NCI-H2171 treated with DMSO at 0.1 percent for 48 hours (cell line): ENCODE results near the gene KRTAP10-11.
"Not testable (repeated sequence)": the region's sequence is repeated elsewhere in the genome, so short reads cannot be mapped to it uniquely, and the experiment has no call there.

ENCODE experiments used
- DNase-seq: peaks from one replicate; lab custom pipeline; 2025; lab: John Stamatoyannopoulos, UW

KRTAP10-11 gene

DNA sequence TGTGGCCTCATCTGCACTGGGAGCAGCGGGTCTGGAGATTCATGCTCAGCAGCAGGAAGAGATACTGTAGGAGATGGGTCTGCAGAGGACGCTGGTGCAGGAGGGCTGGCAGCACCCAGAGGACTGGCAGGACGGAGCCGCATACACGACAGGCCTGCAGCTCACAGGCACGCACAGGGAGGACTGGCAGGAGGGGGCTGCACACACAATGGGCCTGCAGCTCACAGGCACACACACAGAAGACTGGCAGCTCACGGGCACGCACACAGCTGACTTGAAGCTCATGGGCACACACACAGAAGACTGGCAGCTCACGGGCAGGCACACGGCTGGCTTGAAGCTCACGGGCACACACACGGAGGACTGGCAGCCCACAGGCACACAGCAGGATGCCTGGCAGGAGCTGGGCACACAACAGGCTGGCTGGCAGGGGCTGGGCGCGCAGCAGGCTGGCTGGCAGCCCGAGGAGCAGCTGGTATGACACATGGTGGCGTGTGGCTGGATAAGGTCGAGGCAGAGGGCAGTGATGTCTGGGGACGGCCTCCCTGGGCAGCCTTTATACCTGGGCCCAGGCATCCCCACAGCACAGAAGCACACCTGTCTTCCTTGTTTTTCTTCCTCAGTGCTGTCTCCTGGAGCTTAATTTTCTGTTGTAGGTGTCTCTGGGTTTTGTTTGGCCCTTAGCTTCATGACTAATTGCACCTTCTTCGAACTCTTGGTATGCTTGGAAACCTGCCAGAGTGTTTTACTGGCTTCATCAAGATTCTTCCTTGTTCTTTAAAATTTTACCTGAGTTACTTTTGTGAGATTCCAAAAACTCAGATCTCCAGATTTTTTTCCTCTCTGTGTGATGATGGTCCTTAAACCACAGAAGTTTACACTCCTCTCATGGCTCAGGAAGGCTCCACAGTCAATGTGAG, 20.4 kb downstream of the KRTAP10-11 start, which contains the start of gene KRTAP12-2:
TSS of gene KRTAP12-2 (minus strand) at position 527 of the 920 bp plus-strand sequence. CDS start at position 486, 41 bp downstream.
- peak; percentile 48 for DNase-seq

DNA sequence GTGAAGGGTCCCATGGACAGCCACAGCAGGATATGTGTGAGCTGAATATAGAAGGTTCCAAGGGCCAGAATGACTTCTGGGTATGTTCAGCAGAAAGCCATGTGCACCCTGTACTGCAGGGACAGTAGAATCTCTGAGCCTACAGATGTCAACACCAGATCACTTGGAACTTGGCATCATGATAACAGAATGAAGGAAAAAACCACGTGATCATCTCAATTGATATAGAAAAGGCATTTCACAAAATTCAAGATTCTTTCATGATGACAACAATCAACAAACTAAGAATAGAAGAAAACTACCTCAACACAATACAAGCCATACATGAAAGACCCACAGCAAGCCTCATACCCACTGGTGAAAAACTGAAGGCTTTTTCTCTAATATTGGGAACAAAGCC, 21.4 kb downstream of the KRTAP10-11 start:
- no peak for DNase-seq

- DNase-seq, result no peak
These were observed 24.6 kb downstream of the KRTAP10-11 start for GRCh38 chr21:44670642-44671432.

DNA sequence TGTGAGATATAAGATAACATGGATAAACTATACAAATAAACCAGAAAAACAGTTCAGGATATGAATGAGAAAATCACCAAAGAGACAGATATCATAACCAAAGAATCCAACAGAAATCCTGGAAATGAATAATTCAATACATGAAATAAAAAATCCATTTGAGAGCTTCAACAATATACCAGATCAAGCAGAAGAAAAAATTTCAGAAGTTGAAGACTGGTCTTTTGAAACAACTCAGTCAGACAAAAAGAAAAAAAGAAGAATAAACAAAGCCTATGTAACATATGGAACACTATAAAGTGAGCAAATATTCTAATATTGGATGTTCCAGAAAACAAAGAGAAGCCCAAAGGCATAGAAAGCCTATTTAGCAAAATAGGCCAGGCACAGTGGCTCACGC, 25.7 kb downstream of the KRTAP10-11 start:
- no peak for DNase-seq

DNA sequence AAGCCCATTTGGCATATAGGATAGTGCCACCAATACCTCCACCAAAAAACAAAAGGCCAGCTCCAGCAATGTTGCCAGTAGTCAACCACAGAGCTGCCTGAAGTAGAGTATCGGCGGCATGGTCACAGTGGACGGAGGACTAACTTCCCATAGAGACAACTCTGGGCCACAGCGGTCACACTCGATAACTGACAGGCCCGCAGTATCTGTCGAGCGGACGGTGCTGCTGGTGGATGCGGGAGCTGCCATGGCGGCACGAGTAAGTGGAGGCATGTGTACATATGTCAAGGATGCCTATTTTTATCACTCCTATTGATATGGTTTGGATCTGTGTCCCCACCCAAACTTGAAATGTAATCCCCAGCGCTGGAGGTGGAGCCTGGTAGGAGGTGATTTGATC, 31.7 kb downstream of the KRTAP10-11 start:
- no peak for DNase-seq

DNA sequence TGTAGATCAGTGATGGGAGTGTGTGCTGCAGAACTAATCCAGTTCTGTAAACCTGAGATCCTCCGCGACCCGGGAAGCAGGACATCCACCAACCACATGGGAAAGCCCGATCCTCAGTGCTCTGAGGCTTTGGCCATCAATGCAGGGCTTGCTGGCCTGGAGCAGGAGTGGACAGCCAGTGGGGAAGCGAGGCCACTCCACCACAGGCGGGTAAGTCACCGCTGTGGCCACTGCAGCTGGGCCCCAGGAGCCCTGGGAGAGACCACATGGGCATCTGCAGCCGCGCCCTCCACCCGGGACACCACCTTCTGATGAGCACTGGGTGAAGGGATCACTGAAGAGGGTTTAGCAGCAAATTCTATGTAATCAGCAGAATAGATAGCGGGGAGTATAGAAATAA, 34.9 kb downstream of the KRTAP10-11 start:
- no peak for DNase-seq

- peak; percentile 96 for DNase-seq
These were observed 35.8 kb downstream of the KRTAP10-11 start, which contains the start of gene KRTAP12-1 for GRCh38 chr21:44681861-44682579. Gene KRTAP12-1, minus strand, starts transcription at chr21:44682163. Its CDS starts 40 bp downstream, at chr21:44682123.

GRCh38 chr21:44682580-44683151, 36.5 kb downstream of the KRTAP10-11 start:
- DNase-seq, result no peak

- no peak for DNase-seq
These were observed 37.9 kb downstream of the KRTAP10-11 start for GRCh38 chr21:44684077-44684476.

DNA sequence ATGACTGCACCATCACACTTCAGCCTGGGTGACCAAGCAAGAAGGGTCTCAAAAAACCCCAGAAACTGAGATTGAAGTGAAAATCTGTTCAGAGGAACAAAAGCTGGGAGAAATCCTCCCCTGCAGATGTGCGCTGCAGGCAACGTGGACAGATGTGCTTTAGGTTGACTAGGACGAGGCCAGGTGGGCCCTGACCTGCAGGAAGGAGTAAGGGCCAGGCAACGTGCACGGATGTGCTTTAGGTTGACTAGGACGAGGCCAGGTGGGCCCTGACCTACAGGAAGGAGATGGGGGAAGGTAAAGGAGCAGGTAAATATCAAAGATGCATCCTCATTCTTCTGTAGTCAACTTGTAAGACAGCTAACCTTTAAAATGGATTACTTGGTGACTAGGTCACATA, 38.3 kb downstream of the KRTAP10-11 start:
- no peak for DNase-seq

DNA sequence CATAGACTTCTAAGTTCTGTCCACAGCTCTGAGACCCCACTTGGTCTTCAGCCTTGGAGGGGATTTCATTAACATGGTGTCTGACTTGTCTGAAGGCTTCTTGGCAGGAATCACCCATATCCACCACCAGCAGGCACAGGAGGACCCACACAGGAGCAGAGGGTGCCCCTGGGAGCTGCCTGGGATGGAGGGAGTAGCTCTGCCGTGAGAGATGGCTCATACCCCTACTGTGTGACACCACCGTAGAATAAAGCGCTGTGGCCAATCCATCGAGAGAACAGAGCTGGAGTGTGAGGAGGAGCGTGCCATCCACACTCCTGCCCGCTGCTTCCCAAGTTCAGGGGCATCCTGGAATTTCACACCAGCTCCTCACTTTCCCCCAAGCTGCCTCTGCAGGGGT, 38.8 kb downstream of the KRTAP10-11 start:
- not testable (repeated sequence) for DNase-seq

GRCh38 chr21:44686000-44686781, 40.0 kb downstream of the KRTAP10-11 start:
- no peak for DNase-seq

DNA sequence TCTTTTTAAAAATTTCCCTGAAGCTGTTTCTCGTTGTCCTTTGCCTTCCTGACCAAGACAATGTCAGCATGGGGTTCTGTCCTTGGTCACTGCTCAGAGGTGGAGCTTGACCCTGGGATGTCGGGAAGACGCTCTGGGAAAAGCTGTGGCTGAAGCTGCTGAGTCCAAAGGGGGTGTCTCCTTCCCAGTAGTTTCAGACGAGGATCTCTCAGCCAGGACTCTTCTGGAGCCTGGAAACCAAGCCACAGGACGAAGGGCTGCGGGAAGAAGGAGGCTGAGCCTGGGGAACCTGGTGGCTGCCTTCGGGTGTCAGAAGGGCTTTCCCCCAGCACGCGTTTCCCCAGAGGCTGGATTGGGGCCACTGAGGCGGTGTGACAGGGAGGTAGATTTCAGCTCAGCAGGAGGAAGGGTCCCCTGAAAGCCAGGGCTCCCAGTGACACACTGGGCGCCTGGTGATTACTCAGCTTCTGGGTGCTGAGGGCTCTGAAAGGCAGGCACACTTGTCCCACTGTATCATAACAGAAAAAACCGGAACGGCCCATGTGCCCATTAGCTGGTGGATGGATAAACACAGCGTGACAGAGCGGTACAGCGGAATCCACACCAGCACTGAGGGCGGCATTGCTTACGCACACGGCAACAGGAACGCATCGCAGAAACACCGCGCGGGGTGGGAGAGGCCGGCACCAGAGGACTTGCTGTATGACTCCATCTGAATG, 40.8 kb downstream of the KRTAP10-11 start:
- peak; percentile 74 for DNase-seq

GRCh38 chr21:44687671-44688070, 41.5 kb downstream of the KRTAP10-11 start:
- peak; percentile 88 for DNase-seq

- DNase-seq, result not testable (repeated sequence)
These were observed 43.5 kb downstream of the KRTAP10-11 start for GRCh38 chr21:44689740-44690139.

GRCh38 chr21:44691686-44692085, 45.5 kb downstream of the KRTAP10-11 start:
- DNase-seq, result no peak

DNA sequence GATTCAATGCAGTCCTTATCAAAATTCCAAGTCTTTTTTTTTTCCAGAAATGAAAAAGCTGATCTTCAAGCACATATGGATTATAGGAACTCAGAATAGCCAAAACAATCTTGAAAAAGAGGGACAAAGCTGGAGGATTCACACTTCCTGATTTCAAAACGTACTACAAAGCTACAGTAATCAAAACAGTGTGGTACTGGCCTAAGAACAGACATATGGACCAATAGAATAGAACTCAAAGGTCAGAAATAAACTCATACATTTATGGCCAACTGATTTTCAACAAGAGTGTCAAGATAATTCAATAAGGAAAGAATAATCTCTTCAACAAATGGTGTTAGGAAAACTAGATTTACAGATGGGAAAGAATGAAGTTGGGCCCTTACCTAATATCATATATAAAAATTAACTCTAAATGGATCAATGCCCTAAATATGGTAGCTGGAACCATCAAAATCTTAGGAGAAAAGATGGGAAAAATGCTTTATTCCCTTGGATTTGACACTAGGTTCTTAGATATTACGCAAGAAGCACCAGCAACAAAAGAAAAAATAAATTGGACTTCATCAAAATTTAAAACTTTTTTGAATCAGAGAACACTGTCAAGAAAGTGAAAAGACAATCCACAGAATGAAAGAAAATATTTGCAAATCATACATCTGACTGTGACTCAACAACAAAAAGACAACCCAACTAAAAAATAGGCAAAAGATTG, 46.7 kb downstream of the KRTAP10-11 start:
- no peak for DNase-seq

- DNase-seq, result no peak
These were observed 48.6 kb downstream of the KRTAP10-11 start for GRCh38 chr21:44694776-44695175.

DNA sequence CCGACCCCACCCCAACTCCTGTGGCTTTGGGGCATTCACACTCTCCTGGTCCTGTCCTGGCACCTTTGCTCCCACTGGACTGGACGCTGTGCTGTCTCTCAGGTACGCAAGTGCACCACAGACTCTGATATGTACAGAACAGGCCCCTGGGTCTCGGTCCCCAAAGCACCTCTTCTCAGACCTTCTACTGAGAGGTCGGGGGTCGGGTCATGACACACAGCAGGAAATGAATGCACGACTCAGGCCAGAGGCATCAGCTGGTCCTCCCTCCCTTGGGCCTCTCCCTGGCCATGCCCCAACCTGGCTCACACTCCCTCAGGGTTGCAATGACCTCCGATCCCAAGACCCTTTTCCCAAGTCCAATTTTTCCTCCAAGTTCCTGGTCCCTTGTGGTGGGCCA, 49.0 kb downstream of the KRTAP10-11 start:
- no peak for DNase-seq

GRCh38 chr21:44695641-44696040, 49.4 kb downstream of the KRTAP10-11 start:
- DNase-seq, result no peak
